RCC 7860 (cell line): ENCODE results near the gene ZNF451.

ENCODE experiments used
- DNase-seq: peaks from one replicate; pipeline ENCODE4 v3.0.0-alpha.2; 2015; ENCODE audit warnings: low spot score
- FAIRE-seq: peaks from 2 replicates; lab custom pipeline; 2012; peaks lifted over from hg19 to GRCh38; lab: Jason Lieb, UNC

Gene ZNF451

GRCh38 chr6:57147401-57147800 is 57.4 kb downstream of the ZNF451 start:
- no peak for DNase-seq
- no peak for FAIRE-seq

DNA sequence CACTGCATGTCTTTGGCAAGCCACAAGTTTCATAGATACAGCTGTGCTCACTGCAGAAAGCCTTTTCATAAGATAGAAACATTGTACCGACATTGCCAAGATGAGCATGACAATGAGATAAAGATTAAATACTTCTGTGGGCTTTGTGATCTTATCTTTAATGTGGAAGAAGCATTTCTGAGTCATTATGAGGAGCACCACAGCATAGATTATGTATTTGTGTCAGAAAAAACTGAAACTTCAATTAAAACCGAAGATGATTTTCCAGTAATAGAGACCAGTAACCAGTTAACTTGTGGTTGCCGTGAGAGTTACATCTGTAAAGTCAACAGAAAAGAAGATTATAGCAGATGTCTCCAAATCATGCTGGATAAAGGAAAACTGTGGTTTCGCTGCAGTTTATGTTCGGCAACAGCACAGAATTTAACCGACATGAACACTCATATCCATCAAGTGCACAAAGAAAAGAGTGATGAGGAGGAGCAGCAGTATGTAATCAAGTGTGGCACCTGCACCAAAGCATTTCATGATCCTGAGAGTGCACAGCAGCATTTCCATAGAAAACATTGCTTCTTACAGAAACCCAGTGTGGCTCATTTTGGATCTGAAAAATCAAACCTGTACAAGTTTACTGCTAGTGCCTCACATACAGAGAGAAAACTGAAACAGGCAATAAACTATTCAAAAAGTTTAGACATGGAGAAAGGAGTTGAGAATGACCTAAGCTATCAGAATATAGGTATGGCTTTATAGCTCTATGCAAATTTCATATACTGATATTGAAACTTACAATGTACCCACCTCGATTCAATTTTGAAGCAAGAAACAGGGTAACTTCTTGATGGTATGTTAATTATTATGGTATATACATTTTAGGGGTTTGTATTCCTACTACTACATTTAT is 58.2 kb downstream of the ZNF451 start:
- DNase-seq, result no peak
- FAIRE-seq, result no peak

- DNase-seq, result no peak
- FAIRE-seq, result no peak
Measured at GRCh38 chr6:57158658-57159057, 68.7 kb downstream of the ZNF451 start.

DNA sequence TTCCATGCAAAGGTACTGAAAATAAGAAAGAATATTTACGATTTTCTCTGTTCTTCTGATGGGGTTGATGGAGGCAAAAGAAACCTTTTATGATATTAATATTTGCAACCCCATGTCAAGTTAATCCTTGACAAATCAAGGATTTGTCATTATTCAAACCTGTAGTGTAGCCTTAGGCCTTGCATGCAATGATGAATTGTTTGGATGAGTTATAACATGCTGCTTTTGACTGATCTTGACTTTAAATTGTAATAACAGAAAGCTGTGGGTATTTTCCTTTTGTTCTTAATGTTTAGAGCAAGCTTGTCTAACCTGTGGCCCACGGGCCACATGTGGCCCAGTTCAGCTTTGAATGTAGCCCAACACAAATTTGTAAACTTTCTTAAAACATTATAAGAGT is 69.1 kb downstream of the ZNF451 start:
- no peak for DNase-seq
- FAIRE-seq, result no peak

DNA sequence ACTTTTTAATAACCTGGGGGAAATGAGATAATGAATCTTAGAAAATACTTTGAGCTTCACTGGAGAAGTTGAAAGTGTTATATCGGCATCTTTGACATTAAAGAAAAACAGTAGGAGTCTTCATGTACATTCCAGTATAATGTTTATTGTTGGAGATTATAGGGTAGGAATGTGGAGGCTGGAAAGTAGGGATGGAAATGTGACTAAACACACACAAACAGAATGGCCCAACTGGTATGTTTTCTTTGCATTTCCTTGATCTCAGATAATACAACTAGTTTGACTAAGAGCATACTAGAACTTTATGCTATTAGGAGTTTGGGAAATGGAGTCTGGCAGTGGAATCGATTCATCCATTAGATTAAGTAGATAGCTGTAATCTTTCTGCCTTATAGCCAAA is 72.0 kb downstream of the ZNF451 start:
- no peak for FAIRE-seq
- no peak for DNase-seq

GRCh38 chr6:57162516-57162915 is 72.5 kb downstream of the ZNF451 start:
- DNase-seq (no peak), FAIRE-seq (no peak)

DNA sequence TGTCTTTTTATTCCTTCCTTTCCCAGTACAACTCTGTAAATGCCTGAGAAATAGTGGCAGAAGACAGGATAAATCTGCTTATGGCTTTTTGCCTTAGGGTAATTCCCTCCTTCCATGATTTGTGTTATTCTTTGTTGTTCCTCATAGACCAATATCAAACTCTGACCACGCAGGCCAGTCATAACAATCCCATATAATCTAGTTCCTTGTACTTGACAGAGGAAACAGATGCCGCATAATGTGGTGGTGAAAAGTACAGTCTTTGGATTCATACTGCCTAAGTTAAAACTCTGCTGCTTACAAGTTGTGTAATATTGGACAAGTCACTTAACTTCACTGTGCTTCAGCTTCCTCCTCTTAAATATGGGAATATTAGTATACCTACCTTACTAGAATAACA is 74.0 kb downstream of the ZNF451 start:
- FAIRE-seq (no peak), DNase-seq (no peak)

- DNase-seq (no peak), FAIRE-seq (no peak)
Measured at GRCh38 chr6:57165080-57165479, 75.1 kb downstream of the ZNF451 start.

GRCh38 chr6:57172136-57173055 is 82.4 kb downstream of the ZNF451 start, which contains the start of gene BAG2:
Gene BAG2 (plus strand): TSS chr6:57172326. CDS start chr6:57172698, 372 bp downstream.
- DNase-seq (peak; percentile 72), FAIRE-seq (peak; percentile 7)

DNA sequence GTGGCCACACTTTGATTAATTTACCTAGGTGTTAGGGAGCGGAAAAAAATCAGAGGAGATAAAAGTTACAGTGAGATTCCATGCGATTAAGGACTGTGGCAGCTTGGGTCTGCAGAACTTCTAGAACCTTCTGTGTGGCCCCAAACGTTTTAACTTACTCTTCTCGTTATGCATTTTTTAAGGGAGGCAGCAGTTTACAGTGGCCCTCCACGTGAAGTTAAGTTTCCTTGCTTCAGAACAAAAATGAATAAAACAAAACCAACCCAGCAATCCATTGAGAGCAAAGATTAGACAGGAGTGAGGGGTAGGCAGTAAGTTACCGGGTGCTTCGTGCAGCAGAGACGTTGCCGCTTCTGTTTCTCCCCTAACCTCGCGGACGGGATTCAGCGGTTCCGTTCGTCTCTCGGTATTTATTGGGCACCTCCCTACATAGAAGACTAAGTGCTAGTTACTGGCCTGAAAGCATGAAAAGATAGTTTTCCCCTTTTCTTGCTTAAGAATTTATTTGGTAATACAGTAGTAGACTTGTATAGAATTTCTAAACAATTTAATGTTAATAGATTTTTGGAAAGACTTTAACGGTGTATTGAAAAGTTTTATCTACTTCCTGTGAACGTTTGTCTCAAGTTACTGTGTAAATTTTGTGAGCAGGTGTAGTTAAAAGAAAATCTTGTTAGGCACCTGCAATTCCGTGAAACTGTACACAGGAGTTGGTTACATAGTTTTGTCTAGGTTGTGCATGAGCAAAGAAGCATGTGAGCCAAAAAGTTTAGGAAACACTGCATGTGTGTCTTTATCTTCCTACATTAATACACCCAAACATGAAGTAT is 83.3 kb downstream of the ZNF451 start:
- FAIRE-seq (no peak), DNase-seq (peak; percentile 36)

- peak; percentile 81 for FAIRE-seq
- DNase-seq, result peak; percentile 70
Measured at GRCh38 chr6:57173886-57174510, 84.0 kb downstream of the ZNF451 start.

DNA sequence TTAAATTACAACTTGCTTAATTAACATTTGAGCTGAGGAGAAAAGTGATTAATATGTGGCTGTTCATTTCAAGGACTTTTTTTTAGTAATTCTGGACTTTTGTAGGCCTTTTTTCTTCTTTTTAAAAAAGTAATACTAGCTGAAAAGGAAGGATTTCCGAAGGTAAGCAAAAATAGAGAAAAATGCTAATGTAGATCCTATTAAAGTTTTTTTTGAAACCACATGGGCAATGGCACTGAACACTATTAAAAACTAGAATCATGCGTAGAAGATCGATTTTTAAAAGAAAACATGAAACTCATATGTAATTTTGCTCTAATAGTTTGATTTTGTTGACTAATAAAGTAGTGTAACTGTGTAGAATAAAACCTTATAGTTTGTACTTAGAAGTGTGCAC is 84.5 kb downstream of the ZNF451 start:
- FAIRE-seq (no peak), DNase-seq (no peak)

GRCh38 chr6:57177545-57178265 is 87.7 kb downstream of the ZNF451 start:
- DNase-seq, result no peak
- FAIRE-seq, result no peak

GRCh38 chr6:57180596-57180995 is 90.6 kb downstream of the ZNF451 start:
- DNase-seq, result no peak
- no peak for FAIRE-seq

GRCh38 chr6:57182017-57182432 is 92.0 kb downstream of the ZNF451 start:
- FAIRE-seq, result no peak

GRCh38 chr6:57183336-57183735 is 93.3 kb downstream of the ZNF451 start:
- DNase-seq (no peak), FAIRE-seq (no peak)

More at GRCh38 chr6:57182017-57182432, 92.0 kb downstream of the ZNF451 start:
- no peak for DNase-seq

GRCh38 chr6:57190140-57190539 is 100.2 kb downstream of the ZNF451 start:
- DNase-seq (no peak), FAIRE-seq (no peak)

DNA sequence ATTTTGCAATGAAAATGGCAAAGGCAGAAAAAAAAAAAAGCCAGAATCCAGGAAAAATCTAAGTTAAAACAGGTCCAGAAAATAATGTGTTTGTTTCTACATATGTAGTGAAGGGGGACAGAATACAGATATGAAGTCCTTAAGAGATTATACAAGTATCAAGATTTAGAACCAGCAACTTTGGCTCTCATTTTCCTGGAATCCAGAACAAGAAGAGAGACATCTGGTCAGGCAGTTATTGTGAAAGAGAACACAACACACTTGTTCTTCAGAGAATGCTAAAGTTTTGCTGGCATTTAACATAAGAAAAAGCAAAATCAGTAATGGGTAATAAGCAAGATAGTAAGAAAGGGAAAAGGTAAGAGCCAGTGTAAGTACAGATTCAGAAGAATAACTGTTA is 103.2 kb downstream of the ZNF451 start:
- no peak for DNase-seq
- no peak for FAIRE-seq

DNA sequence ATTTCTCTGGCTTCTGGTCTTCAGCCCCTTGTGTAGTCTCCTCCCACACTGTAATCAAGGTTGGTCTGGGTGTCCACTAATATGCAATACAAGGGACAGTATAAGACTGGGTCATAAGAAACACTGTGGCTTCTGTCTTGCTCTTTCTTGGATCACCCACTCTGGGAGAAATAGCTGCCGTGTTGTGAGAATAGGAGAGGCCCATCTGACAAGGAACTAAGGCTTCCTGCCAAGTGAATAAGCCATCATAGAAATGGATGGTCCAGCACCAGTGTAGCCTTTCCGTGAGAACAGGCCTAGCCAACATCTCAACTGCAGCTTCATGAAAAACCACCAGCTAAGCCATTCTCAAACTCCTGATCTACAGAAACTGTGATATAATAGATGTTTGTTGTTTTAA is 105.5 kb downstream of the ZNF451 start:
- DNase-seq, result no peak
- FAIRE-seq, result no peak
